Esophagus squamous epithelium (tissue), 5 donors: ENCODE results near the gene LINC01488. TPM values are rescaled to one million over a fixed set of nuclear protein-coding genes. Genes with fewer than 3 reads are reported as not detected.

Experiments
- DNase-seq: peaks from one replicate; lab custom pipeline; 2025; lab: John Stamatoyannopoulos, UW
- H3K27ac ChIP-seq, 4 donors: fragments of 200-600 bp; sonication (generic); one replicate each; pipeline ENCODE4 v1.5.1; 2016 to 2019; ENCODE audit warnings: mild to moderate bottlenecking in 1 of 4
- H3K27me3 ChIP-seq, 4 donors: fragments of 200-600 bp; sonication (generic); 1 replicate in 3 of 4; 2 replicates in 1 of 4; pipeline versions ENCODE4 v1.5.1 to v1.6.0; 2017 to 2021; ENCODE audit warnings: antibody characterized with exemption in 1 of 4
- H3K36me3 ChIP-seq, 3 donors: fragments of 200-600 bp; sonication (generic); one replicate each; pipeline ENCODE4 v1.5.1; 2016 to 2019
- H3K4me1 ChIP-seq, 3 donors: fragments of 200-600 bp; sonication (generic); one replicate each; pipeline ENCODE4 v1.5.1; 2017 to 2019
- H3K4me3 ChIP-seq, 4 donors: fragments of 200-600 bp; sonication (generic); 1 replicate in 3 of 4; 2 replicates in 1 of 4; pipeline ENCODE4 v1.5.1; 2016 to 2019; ENCODE audit warnings: mild to moderate bottlenecking in 2 of 4, moderate library complexity in 1 of 4
- H3K9me3 ChIP-seq, 3 donors: fragments of 200-600 bp; sonication (generic); one replicate each; pipeline ENCODE4 v1.5.1; 2016 to 2019
- CTCF ChIP-seq, 6 experiments: fragments of 450-650 bp in 4 of 6; fragments of 200-600 bp in 2 of 6; sonication (generic) in 2 of 6; IDR thresholded peaks; one replicate each; pipeline ENCODE4 v1.5.1; 2016 to 2019; ENCODE audit warnings: antibody characterized with exemption in 6 of 6, mild to moderate bottlenecking in 4 of 6, moderate library complexity in 4 of 6
- POLR2A ChIP-seq, 4 donors: fragments of 450-650 bp; IDR thresholded peaks; one replicate each; pipeline ENCODE4 v1.6.1; 2017; ENCODE audit warnings: antibody characterized with exemption in 4 of 4, mild to moderate bottlenecking in 4 of 4, moderate library complexity in 3 of 4
- WGBS, 2 donors: methylation state at CpG; one replicate each; pipeline ENCODE4 v1.1.5; 2018; 5-methylcytosine and 5-hydroxymethylcytosine counted together
- intact Hi-C: fragments of 100-400 bp; cut with DNase I; formaldehyde crosslinking; loops from one replicate; pipeline ENCODE4 v1.15.0; 2022
- total RNA-seq, 4 donors: library from RNA; depleted of rRNA; stranded (reverse); fragments of >200 nt; gene quantifications; one replicate each; pipeline ENCODE4 v1.1.0, GENCODE V29; 2016
- donor health status: DM: yes; HTN: yes; CAD: no.

Gene LINC01488
- total RNA-seq, 4 donors from 2014 or later: not detected

- Histone ChIP-seq H3K9me3 (no peaks in the 10 kb centered on the region), H3K27ac (peak overlapping the region in 2 of 4 donors; percentile 50 to 72), H3K36me3 (no peaks in the 10 kb centered on the region), H3K27me3 (no peaks in the 10 kb centered on the region), H3K4me3 (no peak overlapping the region), H3K4me1 (peaks cover 0 to 39% (median 0%) of the 10 kb centered on the region in 3 donors)
- no peak for TF ChIP-seq POLR2A (IDR thresholded peaks at IDR 0.05)
- TF ChIP-seq CTCF (IDR thresholded peaks at IDR 0.05): no peak
- 77 to 97% methylated on average over 3 to 5 of the region's 6 CpGs for WGBS, 2 donors
- intact Hi-C loops: no loop called here
- no peak for DNase-seq
These were observed 30.6 kb upstream of the LINC01488 start for GRCh38 chr11:69450857-69451220.

- H3K4me1 ChIP-seq: peaks cover 0 to 36% (median 0%) of the 10 kb centered on the region in 3 donors
These were observed 30.2 kb upstream of the LINC01488 start for GRCh38 chr11:69451289-69451688.

GRCh38 chr11:69452206-69452987, 29.1 kb upstream of the LINC01488 start:
- no peak overlapping the region for H3K27ac ChIP-seq
- H3K27me3 ChIP-seq: no peaks in the 10 kb centered on the region
- no peak for DNase-seq
- 69 to 72% methylated on average over 5 to 6 of the region's 6 CpGs for WGBS, 2 donors
- intact Hi-C loops: no loop called here
- no peak overlapping the region for H3K4me3 ChIP-seq
- no peaks in the 10 kb centered on the region for H3K9me3 ChIP-seq
- no peak for TF ChIP-seq POLR2A (IDR thresholded peaks at IDR 0.05)
- TF ChIP-seq CTCF (IDR thresholded peaks at IDR 0.05): no peak
- H3K36me3 ChIP-seq: no peaks in the 10 kb centered on the region
- peaks cover 0 to 27% (median 0%) of the 10 kb centered on the region in 3 donors for H3K4me1 ChIP-seq

More at GRCh38 chr11:69451289-69451688, 30.2 kb upstream of the LINC01488 start:
- intact Hi-C loops: no loop called here
- TF ChIP-seq CTCF (IDR thresholded peaks at IDR 0.05) (no peak), POLR2A (IDR thresholded peaks at IDR 0.05) (no peak)
- no peaks in the 10 kb centered on the region for H3K9me3 ChIP-seq
- no peaks in the 10 kb centered on the region for H3K36me3 ChIP-seq
- H3K27ac ChIP-seq: no peak overlapping the region
- no peaks in the 10 kb centered on the region for H3K27me3 ChIP-seq
- no peak for DNase-seq
- no peak overlapping the region for H3K4me3 ChIP-seq

- no peak overlapping the region for H3K4me3 ChIP-seq
- WGBS, 2 donors: 50 to 92% methylated on average over 1 to 2 of the region's 6 CpGs
- TF ChIP-seq CTCF (IDR thresholded peaks at IDR 0.05): no peak
- TF ChIP-seq POLR2A (IDR thresholded peaks at IDR 0.05): no peak
These were observed 28.3 kb upstream of the LINC01488 start for GRCh38 chr11:69453151-69453550.

GRCh38 chr11:69454018-69454417, 27.4 kb upstream of the LINC01488 start:
- TF ChIP-seq POLR2A (IDR thresholded peaks at IDR 0.05): no peak
- no peak for TF ChIP-seq CTCF (IDR thresholded peaks at IDR 0.05)
- WGBS, 2 donors: 86 to 96% methylated on average over 5 to 7 of the region's 7 CpGs
- H3K4me3 ChIP-seq: no peak overlapping the region
- no peak overlapping the region for H3K27ac ChIP-seq
- intact Hi-C loops: no loop called here
- H3K27me3 ChIP-seq: no peaks in the 10 kb centered on the region
- DNase-seq: no peak
- no peaks in the 10 kb centered on the region for H3K9me3 ChIP-seq
- H3K4me1 ChIP-seq: peaks cover 0 to 15% (median 0%) of the 10 kb centered on the region in 3 donors
- no peaks in the 10 kb centered on the region for H3K36me3 ChIP-seq

More at GRCh38 chr11:69453151-69453550, 28.3 kb upstream of the LINC01488 start:
- Histone ChIP-seq H3K4me1 (peaks cover 0 to 19% (median 0%) of the 10 kb centered on the region in 3 donors), H3K27ac (no peak overlapping the region), H3K27me3 (no peaks in the 10 kb centered on the region), H3K36me3 (no peaks in the 10 kb centered on the region), H3K9me3 (no peaks in the 10 kb centered on the region)
- DNase-seq: no peak
- intact Hi-C loops: no loop called here
